ENCODE data around the gene CEP85. TPM values are rescaled to one million over a fixed set of nuclear protein-coding genes. Genes with fewer than 3 reads are reported as not detected.
"Not testable (repeated sequence)": the region's sequence is repeated elsewhere in the genome, so short reads cannot be mapped to it uniquely, and the experiment has no call there.

Gene CEP85
- total RNA-seq, 1 donor from 2014 or later: 15.1 TPM

DNA sequence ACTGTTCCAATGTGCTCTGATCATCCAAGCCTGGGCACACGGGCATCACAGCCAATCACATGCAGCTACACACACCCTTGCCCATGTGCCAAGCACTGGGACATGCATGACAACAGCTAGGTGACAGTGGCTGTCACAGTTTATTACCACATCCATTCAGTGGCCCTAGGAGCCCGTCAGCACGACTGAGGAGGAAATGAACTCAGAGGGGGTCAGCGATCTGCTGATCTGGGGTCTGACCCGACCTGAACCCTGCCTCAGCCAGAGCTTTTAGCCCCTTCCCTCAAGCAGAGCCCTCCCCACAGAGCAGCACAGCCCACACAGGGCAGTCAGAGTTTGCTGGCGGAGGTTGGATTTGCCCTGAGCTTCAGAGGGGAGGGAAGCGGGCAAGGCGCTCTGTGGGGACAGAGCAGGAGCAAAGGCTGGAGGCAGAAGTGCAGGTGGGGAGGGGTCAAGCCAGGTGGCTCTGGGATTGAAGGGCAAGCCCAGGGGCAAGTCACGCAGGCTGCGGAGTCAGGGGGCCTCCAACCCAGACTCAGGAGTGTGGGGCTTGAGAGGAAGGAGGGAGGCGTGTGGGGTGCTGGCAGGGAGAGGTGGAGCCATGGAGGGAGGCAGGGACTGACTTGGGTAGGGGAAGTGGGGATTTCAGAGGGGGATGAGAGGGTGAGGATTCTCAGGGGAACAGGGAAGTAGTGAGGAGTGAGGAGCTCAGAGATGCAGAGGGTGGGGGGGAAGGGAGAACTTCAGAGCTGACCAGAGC is 56.3 kb downstream of the CEP85 start:
- DNase-seq: no peak

DNA sequence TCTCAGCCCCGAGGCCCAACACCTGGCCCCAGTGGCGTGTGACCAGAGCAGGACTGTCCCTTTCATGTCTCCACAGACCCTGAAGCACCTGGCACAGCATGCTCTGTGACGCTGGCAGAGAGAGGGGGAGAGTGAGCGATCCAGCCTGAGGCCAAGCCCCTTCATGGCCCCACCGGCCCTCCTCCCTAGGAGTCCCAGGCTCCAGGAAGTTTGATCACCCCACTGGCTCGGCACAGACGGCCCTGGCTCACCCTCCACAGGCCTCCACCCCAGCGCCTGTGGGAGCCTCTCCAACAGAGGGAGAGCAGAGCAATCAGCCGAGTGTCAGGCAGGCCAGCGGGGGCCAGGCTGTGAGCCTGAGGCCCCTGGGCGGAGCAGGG is 56.9 kb downstream of the CEP85 start:
- no peak for DNase-seq

DNA sequence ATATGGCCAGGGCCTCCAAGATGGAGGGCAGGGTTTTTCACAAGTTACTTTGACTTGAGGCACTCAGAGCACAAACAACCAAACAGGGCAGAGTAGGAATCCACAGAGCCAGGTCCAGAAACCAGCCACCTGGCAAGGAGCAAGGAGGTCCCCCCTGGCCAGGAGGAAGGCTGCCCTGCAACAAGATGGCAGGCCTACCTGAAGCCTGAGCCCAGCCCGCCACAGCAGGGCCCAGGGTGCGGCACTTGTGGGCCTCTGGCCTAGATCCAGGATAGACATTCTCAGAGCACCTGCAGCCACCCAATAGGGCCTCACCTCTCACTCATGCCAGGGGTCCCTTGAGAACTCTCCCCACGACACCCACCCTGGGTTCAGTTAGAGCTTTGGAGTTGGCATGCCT is 57.4 kb downstream of the CEP85 start:
- DNase-seq: no peak

DNA sequence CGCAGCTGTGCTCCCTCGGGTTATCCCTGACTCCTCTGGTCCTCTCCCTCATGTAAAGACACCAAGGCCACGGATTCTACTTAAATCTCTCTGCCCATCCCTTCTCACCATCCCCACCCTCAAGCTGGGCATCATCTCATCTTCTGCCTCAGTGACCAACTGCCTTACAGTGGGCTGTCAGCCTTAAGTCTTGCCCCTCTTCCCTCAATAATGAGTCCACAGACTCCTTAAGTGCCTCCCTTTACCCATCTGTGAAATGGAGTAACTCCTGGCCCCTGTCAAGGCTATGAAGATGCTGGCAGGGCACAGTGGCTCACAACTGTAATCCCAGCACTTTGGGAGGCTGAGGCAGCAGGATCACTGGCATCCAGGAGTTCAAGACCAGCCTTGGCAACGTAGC is 57.9 kb downstream of the CEP85 start:
- DNase-seq: no peak

DNA sequence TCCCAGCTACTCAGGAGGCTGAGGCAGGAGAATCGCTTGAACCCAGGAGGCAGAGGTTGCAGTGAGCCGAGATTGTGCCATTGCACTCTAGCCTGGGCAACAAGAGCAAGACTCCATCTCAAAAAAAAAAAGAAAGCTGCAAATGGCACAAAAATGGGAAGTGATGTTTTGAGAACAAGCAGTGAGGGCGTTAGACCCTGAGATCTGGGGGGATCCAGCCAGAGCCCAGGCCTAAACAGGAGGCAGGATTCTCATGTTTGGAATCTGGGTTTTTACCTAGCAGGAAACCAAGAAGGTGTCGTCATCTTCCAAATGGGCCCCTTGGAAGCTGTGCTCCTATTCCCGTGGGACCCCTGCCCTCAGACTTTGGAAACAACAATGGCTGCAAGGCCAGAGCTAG is 58.7 kb downstream of the CEP85 start:
- DNase-seq: not testable (repeated sequence)

DNA sequence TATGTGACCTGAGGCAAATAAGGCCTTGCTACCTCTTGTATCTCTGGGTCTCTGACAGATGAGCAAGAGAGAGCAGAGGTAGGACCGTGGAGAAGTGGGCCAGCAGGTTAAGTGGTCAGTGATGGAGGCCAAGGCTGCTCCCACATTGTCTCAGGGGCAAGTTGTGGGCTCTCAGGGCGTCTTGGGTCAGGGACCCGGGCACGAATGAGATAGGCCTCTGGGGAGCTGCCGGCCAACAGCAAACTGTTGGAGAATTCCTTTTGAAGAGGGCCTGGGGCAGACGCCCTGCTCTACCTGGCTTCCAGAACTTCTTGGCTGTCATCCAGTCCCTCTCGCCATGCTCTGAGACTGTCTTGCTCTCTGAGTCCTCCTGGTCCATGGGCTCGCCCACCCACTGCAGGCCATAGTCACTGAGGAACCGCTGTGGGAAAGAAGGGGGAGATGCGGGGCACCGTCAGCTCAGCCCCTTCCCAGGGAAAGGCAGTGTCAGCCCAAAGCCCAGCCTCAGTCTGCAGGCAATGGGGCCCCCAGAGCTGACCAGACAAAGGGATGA is 60.0 kb downstream of the CEP85 start:
- no peak for DNase-seq

DNA sequence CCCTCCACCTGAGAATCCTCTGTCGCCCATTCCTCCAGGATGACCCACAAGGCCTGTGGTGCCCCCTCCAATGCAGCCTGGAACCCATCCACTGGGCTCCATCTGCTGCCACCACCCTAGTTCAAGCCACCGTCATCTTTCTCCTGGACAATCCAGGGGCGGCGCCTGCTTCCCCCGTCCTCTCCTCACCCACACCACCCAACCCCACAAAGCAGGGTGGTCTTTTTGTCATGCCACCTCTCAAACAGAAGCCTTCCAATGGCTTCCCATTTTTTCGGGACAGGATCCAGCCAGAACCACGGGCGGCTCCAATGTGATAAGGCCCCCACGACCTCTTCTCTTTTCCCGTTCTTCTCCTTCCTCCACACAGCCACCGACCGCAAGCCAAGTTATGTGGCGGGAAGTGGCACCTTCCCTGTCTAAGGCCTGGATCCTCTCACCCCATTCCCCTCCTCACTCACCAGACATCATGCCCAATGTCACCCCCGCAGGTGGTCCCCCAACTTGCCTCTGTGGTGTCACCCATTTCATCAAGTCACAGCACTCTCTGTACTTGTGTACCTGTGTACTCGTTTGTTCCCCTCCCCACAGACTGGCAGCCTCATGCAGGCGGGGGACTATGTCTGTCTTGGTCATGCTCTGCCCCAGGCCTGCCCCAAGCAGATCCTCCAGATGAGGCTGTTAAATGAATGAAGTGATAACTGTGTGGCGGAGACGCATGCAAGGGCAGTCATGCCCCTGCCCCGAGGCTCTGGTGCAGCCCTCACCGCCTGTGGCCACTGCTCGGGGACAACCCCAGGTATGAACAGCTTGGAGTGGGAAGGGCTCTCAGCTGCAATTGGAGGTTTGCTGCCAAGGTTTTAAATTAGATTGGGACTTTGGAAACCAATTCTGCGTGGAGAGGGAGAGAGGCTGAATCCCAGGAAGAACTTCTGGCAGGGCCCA is 61.5 kb downstream of the CEP85 start:
- DNase-seq: no peak

DNA sequence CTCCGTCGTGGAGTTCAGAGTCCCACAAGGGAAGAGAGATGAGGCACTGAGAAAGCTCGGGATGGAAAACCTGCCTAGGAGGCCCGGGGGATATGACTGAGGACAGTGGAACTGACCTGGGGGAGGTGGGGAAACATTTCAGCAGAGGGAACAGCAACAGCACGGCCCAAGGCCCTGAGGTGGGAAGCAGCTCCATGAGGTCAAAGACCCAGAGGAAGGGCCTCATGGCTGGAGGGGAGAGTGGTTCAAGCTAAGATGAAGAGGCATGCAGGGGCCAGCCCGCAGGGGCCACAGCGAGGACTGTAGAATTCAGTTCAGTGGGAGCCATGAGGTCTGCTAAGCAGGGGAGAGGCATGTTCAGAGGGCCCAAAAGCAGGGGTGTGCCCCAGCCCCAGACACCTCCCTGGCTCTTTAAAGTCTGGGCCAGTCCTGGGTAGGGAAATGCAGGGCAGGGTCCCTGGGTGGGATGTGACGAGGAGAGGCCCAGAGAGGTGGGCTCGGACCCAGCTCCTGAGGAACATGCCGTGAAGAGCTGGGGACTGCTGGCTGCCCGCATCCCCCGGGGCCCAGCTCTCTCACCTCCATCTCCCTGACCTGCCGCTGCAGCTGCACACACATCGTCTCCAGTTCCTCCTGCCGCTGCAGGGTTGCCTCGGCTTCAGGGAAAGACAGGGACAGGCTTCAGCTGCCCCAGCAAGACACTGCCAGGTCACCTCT is 62.5 kb downstream of the CEP85 start:
- no peak for DNase-seq

DNA sequence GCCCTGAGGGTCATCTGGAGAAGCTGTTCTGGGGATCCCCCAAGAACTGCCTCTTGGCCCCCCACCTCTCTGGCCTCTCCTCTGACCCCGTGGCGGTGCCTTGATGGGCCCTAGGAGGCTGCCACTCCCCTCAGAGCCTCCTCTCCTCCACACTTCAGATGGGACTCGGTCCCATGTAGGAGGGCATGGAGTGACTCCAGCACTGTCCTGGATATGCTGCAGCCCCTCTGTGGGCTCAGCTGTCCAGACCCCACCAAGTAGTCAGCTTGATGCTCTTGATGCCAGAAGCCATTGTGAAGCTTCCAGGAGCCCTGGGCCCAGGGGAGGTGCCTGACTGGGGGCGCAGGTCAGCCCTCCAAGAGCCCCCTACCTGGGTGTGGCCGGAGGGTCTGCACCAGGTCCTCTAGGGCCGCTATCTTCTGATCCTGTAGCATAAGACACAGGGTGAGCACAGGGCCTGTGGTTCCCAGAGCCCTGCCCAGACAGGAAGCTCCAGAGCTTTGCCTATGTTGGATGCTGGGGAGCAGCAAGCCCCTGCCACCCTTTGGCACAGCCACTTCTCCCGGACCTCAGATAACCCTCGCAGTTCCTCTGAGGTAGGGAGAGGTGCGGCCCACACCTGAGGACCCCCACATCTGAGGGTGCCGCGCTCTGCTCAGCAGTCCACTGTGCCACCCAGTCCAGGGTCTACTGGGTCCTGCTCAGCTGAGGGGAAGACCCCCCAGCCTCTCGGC is 63.2 kb downstream of the CEP85 start:
- no peak for DNase-seq

DNA sequence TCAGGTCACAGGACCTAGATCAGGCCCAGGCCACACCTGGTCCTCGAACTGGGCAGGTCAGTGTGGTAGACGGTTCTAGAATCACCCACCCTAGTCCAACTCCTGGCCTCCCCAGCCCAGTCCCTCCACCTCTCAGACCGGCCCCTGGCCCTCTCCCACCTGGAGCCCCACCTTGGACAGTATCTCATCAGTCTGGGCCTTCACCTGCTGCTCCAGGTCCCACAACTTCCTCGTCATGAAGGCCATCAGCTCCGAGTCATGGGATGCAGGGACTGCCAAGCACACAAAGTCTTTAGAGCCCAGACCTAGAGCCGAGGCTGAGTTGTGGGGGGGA is 63.8 kb downstream of the CEP85 start:
- no peak for DNase-seq

DNA sequence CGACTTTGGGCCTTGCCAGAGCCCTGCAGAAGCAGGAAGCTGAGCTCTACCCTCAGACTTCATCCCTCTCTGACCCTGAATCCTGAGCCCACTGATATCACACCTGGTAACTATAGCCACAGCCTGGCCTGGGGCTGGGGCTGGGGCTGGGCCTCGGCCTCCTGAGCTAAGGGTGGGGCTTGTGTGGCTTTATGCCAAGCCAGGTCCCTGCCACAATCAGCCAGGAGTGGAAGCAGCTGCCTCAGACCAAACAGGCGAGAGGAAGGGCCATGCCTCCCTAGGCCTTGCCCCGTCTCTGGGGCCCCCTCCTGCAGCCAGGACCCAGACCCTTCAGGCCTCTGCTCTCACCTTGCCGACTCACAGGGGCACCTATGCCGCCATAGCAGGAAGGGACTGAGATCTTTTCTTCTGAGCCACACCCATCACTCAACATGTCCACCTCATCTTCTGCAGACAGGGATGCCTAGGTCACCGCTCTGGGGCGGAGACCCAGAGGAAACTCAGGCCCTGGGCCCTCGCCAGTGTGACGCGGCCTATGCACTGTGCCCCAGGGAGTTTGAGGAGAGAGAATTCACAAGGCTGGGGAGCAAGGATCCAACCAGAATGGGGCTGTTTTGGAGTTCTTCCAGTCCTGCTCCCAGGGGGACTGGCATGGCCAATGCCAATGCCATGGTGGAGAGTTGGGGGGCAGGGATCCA is 66.7 kb downstream of the CEP85 start:
- DNase-seq: no peak

DNA sequence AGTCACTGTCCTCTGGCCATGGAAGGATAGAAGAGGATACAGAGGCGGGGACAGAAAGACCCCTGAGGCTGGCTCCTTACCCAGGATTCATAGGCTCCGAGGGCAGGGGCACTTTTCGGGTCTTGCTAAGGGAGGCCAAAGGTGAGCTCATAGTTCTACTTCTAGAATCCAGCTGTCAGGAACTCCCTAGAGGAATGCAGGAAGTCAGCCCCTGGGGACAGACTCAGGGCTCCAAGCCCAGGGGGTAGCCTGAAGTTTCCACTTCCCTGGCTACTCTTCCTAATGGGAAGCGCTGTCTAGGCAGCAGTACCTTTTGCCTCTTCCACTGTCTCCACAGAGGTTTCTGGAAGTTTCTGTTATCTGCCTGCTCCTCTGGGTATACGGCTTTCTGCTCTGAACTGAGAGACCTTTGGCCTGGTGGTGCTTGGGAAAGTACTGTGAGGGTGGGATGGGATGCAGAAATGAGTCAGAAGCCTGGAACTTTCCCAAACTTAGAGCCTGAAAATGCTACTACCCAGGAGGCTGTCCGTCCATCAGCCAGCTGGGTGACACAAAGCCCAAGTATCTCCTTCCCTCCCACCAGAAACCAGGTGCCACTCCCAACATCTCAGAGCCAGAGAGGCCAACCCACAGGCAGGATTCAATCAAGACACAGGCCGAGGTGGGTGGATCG is 68.9 kb downstream of the CEP85 start:
- DNase-seq: no peak

DNA sequence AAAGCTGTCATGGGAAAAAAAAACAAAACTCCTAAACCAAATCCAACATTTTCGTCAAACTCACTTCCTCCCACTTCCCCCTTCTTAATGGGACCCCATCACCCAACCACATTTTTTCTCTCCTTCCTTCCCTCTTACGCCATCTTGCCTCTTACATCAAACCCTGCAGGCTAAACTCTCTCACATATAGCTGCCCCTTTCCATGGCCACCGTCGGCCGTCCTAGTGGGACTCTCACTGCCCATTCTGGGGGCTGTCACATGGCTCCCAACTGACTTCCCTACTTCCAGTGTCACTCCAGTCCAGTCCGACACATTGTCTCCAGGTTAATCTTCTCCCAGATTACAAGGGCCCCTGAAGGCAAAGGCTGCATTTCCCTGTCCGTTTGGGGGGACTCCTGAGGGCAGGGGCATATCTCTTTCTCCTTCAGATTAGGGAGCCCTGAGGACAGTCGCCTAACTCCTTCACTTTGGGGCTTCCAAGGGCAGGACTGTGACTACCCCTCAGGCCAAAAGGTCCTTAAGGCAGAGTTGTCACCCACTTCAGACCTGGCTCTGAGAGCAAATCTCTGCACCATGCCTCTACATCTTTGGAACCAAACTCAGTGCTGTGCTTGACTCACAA is 71.8 kb downstream of the CEP85 start:
- no peak for DNase-seq

DNA sequence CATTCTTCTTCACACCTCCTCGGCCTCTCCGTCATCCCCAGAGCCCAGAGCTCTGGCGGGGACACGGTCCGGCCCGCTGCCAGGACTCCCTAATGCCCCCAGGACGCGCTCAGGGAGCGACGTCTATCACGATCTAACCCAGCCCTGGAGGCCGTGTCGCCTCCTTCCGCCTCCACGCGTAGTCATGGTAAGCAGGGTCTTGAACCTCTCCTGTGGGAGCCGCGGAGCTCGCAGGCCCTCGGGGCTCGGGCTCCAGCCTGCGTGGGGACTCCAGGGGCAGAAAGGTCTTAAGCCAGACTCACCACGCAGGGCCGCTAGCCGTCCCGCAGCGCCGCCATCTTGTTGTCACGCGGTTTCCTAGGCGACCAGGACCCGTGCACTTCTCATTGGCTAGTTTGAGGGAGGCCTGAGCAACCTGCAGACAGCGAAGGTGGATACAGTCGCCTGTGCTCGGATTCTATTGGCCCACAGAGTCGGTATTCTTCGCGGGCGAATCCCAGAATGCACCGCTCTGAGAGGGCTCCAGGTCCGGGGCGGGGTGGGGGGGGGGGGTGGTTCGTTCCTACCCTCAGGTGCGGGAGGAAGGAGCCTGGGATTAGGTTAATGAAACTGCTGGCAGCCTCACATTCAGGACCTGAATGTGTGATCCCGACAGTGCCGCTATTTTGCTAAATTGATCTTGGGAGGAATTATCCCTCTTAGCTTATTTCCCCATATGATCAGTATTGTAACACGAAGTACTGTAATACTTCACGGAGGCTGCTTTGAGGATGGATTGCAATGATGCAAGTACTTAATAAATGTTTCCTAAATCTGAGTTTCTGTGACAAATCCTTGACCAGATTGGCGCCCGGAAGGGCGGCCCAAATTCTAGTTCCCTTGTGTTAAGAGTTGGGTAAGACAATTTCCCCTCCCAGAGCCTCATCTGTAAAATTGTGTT is 72.6 kb downstream of the CEP85 start, which contains the start of gene UBXN11:
Gene UBXN11, minus strand, starts transcription at position 347 of the 940 bp plus-strand sequence. CDS start 3,753 bp downstream, outside the sequence.
- peak; percentile 75 for DNase-seq

DNA sequence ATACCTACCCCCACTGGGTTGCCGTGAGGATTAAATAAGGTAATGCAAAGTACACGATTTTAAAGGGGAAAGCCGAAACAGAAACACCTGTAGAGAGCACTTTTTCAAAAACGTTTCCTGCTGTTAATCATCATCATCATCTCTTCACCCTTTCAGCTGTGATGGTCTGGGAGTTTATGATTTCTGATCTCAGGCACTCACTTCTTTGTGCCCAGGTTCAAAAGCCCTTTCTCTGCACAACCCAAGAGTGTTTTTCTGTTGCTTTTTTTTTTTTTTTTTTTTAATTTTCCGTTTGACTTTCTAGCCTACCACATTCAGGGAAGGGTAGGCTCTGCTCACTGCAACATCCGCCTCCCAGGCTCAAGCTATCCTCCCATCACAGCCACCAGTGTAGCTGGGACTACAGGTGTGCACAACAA is 73.4 kb downstream of the CEP85 start:
- DNase-seq: no peak

DNA sequence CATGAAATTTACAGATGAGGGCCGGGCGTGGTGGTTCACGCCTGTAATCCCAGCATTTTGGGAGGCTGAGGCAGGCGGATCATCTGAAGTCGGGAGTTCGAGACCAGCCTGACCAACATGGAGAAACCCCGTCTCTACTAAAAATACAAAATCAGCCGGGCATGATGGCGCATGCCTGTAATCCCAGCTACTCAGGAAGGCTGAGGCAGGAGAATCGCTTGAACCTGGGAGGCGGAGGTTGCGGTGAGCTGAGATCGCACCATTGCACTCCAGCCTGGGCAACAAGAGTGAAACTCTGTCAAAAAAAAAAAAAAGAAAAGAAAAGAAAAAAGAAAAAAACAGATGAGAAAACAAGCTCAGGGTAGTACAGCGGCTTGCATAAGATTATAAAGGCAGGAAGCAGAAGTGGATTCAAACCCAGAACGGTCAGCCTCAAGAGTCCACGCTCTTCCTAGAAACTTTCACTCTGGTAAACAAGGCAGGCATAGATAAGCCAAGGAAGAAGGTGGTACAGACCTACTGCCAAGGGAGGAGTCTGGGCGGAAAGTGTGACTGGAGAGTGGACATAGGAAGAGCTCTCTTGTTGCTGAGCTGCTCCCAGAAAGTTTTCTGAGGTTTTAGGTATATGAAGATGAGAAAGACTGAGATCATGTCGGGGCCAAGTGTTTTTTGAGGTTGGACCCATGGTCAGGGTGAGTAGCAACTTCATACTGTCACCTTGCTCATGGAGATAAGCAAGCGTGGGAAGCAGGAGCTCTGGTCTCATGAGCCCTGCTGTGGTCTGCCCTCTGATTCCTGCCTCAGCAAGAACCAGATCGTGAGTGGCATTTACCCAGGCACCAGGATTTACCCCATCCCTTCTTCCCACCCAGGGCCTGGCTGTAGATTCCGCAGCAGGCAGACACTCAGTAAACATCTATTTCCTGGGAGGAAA is 74.2 kb downstream of the CEP85 start:
- DNase-seq: not testable (repeated sequence)

DNA sequence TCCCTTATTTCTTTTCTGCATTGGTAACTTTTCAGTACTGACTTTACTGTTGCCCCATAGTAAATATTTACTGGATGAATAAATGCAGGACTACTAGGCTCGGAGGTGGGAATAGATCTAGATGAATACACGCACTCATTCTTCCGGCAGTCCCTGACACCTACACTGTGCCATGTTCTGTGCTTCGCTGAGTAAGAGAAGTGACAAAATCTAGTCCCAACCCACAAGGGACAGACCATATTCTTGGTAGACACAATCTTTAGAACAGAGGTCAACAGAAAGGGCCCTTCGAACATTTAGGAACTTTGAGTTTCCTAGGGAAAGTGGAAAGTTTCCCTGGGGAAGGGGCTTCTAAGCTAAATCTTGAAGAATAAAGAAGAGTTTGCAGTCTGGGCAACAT is 80.5 kb downstream of the CEP85 start:
- DNase-seq: no peak
